AG08396 (cell line): ENCODE data around the gene C1GALT1.
"Not testable (repeated sequence)": the region's sequence is repeated elsewhere in the genome, so short reads cannot be mapped to it uniquely, and the experiment has no call there.

Source experiments
- DNase-seq: peaks from one replicate; pipeline ENCODE4 v3.0.0; 2012; ENCODE audit warnings: low spot score, mixed read lengths

C1GALT1 gene

GRCh38 chr7:7182156-7183060 is at the start of gene C1GALT1:
C1GALT1 (plus strand) TSS chr7:7182544; CDS start chr7:7234320, 51,776 bp downstream.
- peak; percentile 96 for DNase-seq

DNA sequence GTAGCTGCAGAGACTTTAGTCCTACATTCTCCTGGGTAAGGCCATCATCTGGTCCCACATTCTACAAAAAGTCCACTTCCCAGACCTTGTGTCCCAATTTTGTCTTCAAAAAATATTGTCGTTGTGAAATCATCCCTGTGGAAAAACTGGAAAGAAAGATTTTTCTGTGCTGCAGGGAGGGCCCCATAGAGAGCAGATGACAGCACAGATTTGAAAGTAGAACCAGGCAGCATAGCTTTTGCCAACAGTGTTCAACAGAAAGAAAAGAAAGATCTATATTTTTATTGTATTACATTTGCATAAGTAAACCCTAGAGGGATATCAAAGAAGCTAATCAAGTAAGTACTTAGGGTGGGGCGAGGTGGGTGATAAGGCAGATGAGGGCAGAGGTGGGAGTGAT is 48.3 kb upstream of the C1GALT1 start:
- no peak for DNase-seq

- no peak for DNase-seq
These were observed 47.3 kb upstream of the C1GALT1 start for GRCh38 chr7:7135074-7135473.

DNA sequence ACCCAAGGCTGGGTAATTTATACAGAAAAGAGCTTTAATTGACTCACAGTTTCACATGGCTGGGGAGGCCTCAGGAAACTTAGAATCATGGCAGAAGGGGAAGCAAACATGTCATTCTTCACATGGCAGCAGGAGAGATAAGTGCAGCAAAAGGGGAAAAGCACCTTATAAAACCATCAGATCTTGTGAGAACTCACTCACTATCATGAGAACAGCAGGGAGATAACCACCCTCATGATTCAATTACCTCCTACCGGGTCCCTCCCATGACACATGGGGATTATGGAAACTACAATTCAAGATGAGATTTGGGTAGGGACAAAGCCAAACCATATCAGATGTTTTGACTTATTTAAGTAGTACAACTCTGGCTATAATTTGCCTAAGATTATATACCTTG is 46.4 kb upstream of the C1GALT1 start:
- not testable (repeated sequence) for DNase-seq

DNA sequence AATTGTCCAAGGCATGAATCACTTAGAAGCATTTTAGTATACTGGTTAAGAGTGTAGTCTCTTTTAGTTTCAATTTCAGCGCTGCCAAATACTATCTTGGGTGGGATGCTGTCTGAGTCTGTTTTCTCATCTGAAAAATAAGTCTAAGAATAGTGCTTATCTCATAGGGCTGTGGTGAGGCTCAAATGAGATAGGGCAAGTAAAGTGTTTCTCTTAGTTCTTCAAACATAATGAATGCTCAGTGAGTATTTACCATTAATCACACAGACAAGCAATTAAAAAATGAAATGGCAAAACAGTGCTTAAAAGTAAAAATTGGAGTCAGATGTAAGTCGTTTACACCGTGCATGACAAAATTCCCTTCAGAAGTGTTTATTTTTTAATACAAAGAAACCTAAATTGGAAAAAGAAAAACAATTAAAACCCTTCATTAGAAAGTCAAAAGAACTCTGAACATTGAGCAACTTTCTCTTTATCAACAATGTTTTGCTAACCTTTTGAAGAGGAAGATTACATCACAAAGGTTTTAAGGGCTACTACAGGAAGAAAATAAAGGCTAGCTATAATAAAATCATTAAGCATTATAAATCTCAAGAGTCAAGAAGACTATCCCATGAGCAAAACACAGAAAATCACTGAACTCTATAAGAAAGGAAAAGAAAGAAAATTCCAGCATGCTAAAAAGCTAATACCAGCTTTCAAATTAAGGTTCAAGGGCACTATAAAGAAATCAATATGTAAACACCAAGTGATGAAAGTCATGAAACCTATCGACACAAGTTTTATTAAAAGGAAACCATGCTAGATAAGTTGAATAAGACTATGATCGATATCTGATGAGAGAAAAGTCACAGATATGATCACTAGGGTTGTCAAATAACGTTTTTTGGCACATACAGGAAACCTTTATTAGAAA is 45.6 kb upstream of the C1GALT1 start:
- DNase-seq, result no peak

DNA sequence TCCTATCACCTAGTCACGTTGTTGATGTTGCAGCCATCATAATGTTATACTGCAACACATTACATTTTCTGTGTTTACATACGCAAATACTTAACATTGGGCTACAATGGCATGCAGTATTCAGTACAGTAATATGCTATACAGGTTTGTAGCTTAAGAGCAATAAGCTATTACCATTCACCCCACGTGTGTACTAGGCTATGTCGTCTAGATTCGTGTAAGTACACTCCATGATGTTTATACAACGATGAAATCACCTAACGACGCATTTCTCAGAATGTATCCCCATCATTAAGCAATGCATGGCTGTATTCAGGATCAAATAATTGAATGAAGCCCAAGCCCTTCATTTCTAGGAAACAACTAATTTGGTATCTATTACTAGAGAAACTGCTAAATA is 43.4 kb upstream of the C1GALT1 start:
- no peak for DNase-seq

DNA sequence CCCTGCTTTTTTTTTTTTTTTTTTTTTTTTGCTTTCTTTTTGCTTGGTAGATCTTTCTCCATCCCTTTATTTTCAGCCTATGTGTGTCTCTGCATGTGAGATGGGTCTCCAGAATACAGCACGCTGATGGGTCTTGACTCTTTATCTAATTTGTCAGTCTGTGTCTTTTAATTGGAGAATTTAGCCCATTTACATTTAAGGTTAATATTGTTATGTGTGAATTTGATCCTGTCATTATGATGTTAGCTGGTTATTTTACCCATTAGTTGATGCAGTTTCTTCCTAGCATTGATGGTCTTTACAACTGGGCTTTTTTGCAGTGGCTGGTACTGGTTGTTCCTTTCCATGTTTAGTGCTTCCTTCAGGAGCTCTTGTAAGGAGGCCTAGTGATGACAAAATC is 38.9 kb upstream of the C1GALT1 start:
- not testable (repeated sequence) for DNase-seq

DNA sequence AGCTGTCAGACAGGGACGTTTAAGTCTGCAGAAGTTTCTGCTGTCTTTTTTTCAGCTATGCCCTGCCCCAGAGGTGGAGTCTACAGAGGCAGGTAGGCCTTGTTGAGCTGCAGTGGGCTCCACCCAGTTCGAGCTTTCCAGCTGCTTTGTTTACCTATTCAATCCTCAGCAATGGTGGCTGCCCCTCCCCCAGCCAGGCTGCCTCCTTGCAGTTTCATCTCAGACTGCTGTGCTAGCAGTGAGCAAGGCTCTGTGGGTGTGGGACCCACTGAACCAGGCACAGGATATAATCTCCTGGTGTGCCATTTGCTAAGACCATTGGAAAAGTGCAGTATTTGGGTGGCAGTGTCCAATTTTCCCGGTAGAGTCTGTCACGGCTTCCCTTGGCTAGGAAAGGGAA is 37.2 kb upstream of the C1GALT1 start:
- DNase-seq, result not testable (repeated sequence)

- no peak for DNase-seq
These were observed 35.5 kb upstream of the C1GALT1 start for GRCh38 chr7:7146837-7147236.

DNA sequence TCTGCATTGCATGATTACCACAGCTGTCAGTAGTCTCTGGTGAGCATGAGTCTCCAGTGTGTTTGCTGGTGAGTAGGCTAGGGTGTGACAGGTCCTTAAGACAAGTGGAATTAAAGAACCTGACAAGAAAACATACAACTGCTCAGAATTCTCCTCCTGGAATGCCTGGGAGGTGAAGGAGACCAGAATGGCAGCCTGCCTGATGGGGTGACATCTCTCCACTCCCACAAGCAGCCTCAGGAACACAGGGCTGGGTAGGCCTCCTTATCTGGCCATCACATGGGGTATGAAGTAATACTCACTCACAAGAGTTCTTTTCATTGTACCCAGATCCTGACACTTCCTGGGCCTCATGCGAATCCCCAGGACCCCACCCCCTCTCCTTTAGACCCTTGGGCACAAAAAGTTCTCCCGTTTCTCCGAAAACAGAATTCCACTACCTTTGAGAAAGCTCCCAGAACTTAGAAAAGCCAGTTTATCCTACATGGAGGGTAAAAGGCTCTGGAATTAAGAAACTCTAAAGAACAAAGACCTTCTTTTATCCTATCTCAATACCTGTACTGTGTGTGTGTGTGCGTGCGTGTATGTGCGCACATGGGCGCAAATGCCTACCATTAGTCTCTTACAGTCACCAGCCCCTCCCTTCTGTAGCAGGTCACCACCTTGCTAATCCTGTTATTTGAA is 33.4 kb upstream of the C1GALT1 start:
- DNase-seq, result no peak

DNA sequence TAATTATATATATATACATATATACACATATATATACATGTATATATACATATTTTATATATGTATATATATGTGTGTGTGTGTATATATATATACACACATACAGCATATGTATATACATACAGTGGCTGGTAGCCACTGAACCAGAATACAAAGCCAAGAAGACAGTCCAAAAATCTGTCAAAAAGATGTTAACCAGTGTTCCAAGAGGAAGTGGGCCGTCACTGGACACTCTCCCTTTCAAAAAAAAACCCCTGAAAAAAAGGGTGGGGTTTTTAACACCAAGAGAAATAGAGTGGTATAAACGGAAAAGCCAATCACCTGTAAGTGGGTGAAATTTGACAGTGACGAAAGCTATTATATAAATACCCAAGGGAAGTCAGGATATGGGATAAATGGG is 31.1 kb upstream of the C1GALT1 start:
- no peak for DNase-seq

DNA sequence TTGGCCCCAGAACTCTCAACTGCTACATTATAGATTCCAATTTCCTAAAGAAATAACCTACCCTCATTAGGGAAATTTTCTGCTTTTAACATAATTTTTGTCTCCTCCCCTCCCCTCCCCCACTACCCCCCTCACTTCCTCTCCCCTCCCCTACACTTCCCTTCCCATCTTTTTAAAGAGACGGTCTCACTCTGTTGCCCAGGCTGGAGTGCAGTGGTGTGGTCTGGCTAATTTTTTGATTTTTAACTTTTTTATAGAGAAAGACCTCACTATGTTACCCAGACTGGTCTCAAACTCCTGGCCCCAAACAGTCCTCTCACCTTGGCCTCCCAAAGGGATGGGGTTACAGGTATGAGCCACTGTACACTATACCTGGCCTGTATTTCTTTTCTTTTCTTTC is 30.5 kb upstream of the C1GALT1 start:
- DNase-seq, result no peak

DNA sequence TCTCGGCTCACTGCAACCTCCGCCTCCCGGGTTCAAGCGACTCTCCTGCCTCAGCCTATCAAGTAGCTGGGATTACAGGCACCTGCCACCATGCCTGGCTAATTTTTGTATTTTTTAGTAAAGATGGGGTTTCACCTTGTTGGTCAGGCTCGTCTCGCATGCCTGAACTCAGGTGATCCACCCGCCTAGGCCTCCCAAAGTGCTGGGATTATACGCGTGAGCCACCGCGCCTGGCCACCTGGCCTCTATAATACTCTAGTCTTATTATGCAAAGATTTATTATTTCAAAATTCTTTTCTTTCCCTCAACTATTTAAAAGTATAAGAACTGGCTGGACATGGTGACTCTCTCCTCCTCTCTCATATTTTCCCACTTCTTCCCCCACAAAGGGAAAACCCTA is 30.0 kb upstream of the C1GALT1 start:
- no peak for DNase-seq

GRCh38 chr7:7154355-7154754 is 28.0 kb upstream of the C1GALT1 start:
- DNase-seq, result not testable (repeated sequence)

- no peak for DNase-seq
These were observed 25.7 kb upstream of the C1GALT1 start for GRCh38 chr7:7156663-7157062.

DNA sequence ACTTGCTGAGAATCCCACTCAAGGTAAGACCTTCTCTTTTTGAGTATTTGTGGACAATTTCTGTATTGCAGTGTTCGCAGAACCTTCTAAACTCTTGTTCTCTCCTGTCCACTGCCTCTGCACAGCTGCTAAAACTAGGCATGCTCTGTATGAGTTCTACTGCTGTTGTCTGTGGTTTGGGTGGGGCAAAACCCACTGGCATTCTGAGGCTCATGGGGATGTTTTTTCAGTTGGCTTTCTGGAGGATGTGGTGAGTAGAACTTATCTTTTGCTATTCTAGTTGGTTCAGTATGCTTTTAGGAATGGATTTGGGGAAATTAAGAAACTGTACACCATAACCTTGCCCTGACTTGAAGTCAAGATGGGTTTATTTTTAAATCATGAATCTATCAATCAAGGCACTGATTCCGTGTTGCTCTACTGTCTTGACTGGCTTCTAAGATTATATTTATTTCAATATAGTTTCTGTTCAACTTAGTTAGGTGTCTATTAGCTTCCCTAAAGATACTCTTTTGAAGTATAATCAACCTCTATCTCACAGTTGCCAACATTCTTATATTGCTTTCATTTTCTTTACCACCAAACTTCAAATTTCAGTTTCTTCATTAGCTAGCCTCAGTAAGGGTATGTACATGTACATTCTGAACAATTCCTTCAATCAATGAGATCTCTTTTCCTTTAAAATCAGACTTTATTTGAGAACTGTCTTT is 25.0 kb upstream of the C1GALT1 start:
- peak; percentile 68 for DNase-seq

- peak; percentile 28 for DNase-seq
These were observed 24.5 kb upstream of the C1GALT1 start for GRCh38 chr7:7157887-7158271.

- no peak for DNase-seq
These were observed 23.2 kb upstream of the C1GALT1 start for GRCh38 chr7:7159063-7159658.

- DNase-seq, result no peak
These were observed 17.8 kb upstream of the C1GALT1 start for GRCh38 chr7:7164591-7164990.

DNA sequence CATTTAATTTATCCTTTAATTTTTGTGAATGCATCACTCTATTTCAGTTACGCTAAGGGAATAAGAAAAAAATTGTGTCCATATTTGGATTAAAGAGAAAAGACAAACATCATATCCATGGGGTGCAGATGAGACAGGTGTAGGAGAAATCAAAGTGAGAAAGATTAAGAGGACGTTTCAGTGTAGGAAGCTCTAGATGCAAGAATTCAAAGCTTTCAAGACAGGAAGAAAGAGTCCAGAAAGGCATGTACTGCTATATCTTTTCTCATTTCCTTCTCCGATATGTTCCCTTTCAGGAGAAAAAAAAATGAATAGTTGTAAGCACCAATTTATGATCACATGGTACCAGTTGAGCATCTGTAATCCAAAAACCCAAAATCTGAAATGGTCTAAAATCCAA is 17.0 kb upstream of the C1GALT1 start:
- DNase-seq, result no peak

- no peak for DNase-seq
These were observed 16.0 kb upstream of the C1GALT1 start for GRCh38 chr7:7166318-7166717.
